A549 (cell line): ENCODE results near the gene NRXN3. TPM values are rescaled to one million over a fixed set of nuclear protein-coding genes. Genes with fewer than 3 reads are reported as not detected.

Experiments
- ATAC-seq, 2 experiments: fragments of 200-7000 bp in 1 of 2; fragments of >200 bp in 1 of 2; cut with Nextera tagmentation in 1 of 2; cut with Tn5 transposase in 1 of 2; 3 replicates each; pipeline versions ENCODE4 v1.8.0 to v1.9.1; 2018 to 2020; ENCODE audit warnings: mild to moderate bottlenecking in 1 of 2, moderate library complexity in 1 of 2
- CTCF ChIA-PET: fragments of 300-600 bp; sonication (Branson Sonifier 250); formaldehyde crosslinking; extraction: SDS; loops from one replicate; lab custom pipeline; 2021; ENCODE audit warnings: antibody characterized with exemption, inconsistent platforms; lab: Yijun Ruan, JAX
- POLR2A ChIA-PET: fragments of 350-600 bp; formaldehyde crosslinking; extraction: SDS; loops from one replicate; lab custom pipeline; 2021; ENCODE audit warnings: antibody characterized with exemption, inconsistent platforms; lab: Yijun Ruan, JAX
- DNase-seq, 2 experiments: peaks; one replicate each; pipeline versions ENCODE4 v3.0.0 to v3.0.0-alpha.2; 2011 to 2016; ENCODE audit warnings: low read depth in 1 of 2, low spot score in 1 of 2
- FAIRE-seq: peaks from 2 replicates; lab custom pipeline; 2011; peaks lifted over from hg19 to GRCh38; lab: Jason Lieb, UNC
- H3K27ac ChIP-seq, 2 experiments: fragments of >200 bp; sonication (Bioruptor Twin); formaldehyde crosslinking; 3 replicates each; pipeline ENCODE4 v1.5.1; 2016 to 2017
- H3K4me1 ChIP-seq: fragments of >200 bp; sonication (Bioruptor Twin); formaldehyde crosslinking; 3 replicates; pipeline ENCODE4 v1.6.1; 2016
- H3K4me2 ChIP-seq: fragments of >200 bp; sonication (Bioruptor Twin); formaldehyde crosslinking; 3 replicates; pipeline ENCODE4 v1.6.1; 2016
- H3K4me3 ChIP-seq: fragments of >200 bp; sonication (Bioruptor Twin); formaldehyde crosslinking; 3 replicates; pipeline ENCODE4 v1.5.1; 2016
- H3K9me3 ChIP-seq: fragments of >200 bp; sonication (Bioruptor Twin); formaldehyde crosslinking; 3 replicates; pipeline ENCODE4 v1.6.1; 2016
- ATOH8 ChIP-seq: fragments of 250-450 bp; sonication (Bioruptor Pico); IDR thresholded peaks from 2 replicates; pipeline ENCODE4 v1.5.0; 2020; ENCODE audit warnings: low read depth, mild to moderate bottlenecking, moderate library complexity
- BCL3 ChIP-seq: fragments of >200 bp; sonication (Bioruptor Twin); formaldehyde crosslinking; IDR thresholded peaks from 3 replicates; pipeline ENCODE4 v1.6.1; 2016
- BHLHE40 ChIP-seq: IDR thresholded peaks from 2 replicates; pipeline ENCODE4 v1.6.1; 2012; ENCODE audit warnings: low read depth, low read length, inconsistent platforms
- CBX2 ChIP-seq: fragments of 200-600 bp; sonication (generic); IDR thresholded peaks from 2 replicates; pipeline ENCODE4 v1.6.1; 2016; ENCODE audit warnings: low read depth, mild to moderate bottlenecking, borderline replicate concordance
- CBX8 ChIP-seq: fragments of 200-600 bp; sonication (generic); IDR thresholded peaks from 2 replicates; pipeline ENCODE4 v1.6.1; 2016
- CHD2 ChIP-seq: fragments of 150-350 bp; IDR thresholded peaks from 2 replicates; pipeline ENCODE4 v1.6.1; 2014; ENCODE audit warnings: low read length; ENCODE audit not compliant: partially characterized antibody
- CHD4 ChIP-seq: fragments of 200-600 bp; sonication (generic); IDR thresholded peaks from 2 replicates; pipeline ENCODE4 v1.6.1; 2016; ENCODE audit warnings: antibody characterized with exemption, mild to moderate bottlenecking, borderline replicate concordance
- CTCF ChIP-seq: fragments of >200 bp; sonication (Bioruptor Twin); formaldehyde crosslinking; IDR thresholded peaks from 3 replicates; pipeline ENCODE4 v1.5.1; 2016
- EHF ChIP-seq: fragments of 250-450 bp; sonication (Bioruptor Pico); IDR thresholded peaks from 2 replicates; pipeline ENCODE4 v1.5.0; 2020; ENCODE audit warnings: mild to moderate bottlenecking
- ELK1 ChIP-seq: fragments of 150-350 bp; IDR thresholded peaks from 2 replicates; pipeline ENCODE4 v1.6.1; 2014; ENCODE audit warnings: low read depth, mild to moderate bottlenecking, low read length
- FOXS1 ChIP-seq: fragments of 250-450 bp; sonication (Bioruptor Pico); IDR thresholded peaks from 2 replicates; pipeline ENCODE4 v1.5.0; 2020; ENCODE audit warnings: mild to moderate bottlenecking, moderate library complexity
- HEYL ChIP-seq: fragments of 250-450 bp; sonication (Bioruptor Pico); IDR thresholded peaks from 2 replicates; pipeline ENCODE4 v1.8.0; 2021; ENCODE audit warnings: mild to moderate bottlenecking, moderate library complexity
- MAFK ChIP-seq: fragments of 450-650 bp; IDR thresholded peaks from 2 replicates; pipeline ENCODE4 v1.6.1; 2014; ENCODE audit not compliant: partially characterized antibody
- MAZ ChIP-seq: fragments of 150-350 bp; IDR thresholded peaks from 2 replicates; pipeline ENCODE4 v1.6.1; 2014; ENCODE audit warnings: antibody characterized with exemption, low read depth, low read length, borderline replicate concordance
- NFE2L2 ChIP-seq: fragments of 150-350 bp; conservative IDR thresholded peaks from 2 replicates; pipeline ENCODE4 v1.6.1; 2014; ENCODE audit warnings: low read length
- POLR2A ChIP-seq: IDR thresholded peaks from 2 replicates; pipeline ENCODE4 v1.6.1; 2012; ENCODE audit warnings: mild to moderate bottlenecking, low read length
- RAD21 ChIP-seq, 2 experiments: fragments of >200 bp in 1 of 2; sonication (Bioruptor Twin) in 1 of 2; formaldehyde crosslinking in 1 of 2; IDR thresholded peaks in 1 of 2; conservative IDR thresholded peaks in 1 of 2; 2 replicates in 1 of 2; 3 replicates in 1 of 2; pipeline ENCODE4 v1.6.1; 2012 to 2018; ENCODE audit warnings: inconsistent platforms in 1 of 2
- RARB ChIP-seq: fragments of 250-450 bp; sonication (Bioruptor Pico); IDR thresholded peaks from 2 replicates; pipeline ENCODE4 v1.8.0; 2021; ENCODE audit warnings: mild to moderate bottlenecking, moderate library complexity
- RCOR1 ChIP-seq: fragments of 150-350 bp; IDR thresholded peaks from 2 replicates; pipeline ENCODE4 v1.6.1; 2014; ENCODE audit warnings: antibody characterized with exemption, low read length, low read depth
- SMC3 ChIP-seq: fragments of >200 bp; sonication (Bioruptor Twin); formaldehyde crosslinking; IDR thresholded peaks from 3 replicates; pipeline ENCODE4 v1.6.1; 2018; ENCODE audit warnings: inconsistent platforms
- SREBF2 ChIP-seq: fragments of 450-650 bp; IDR thresholded peaks from 2 replicates; pipeline ENCODE4 v1.6.1; 2014; ENCODE audit warnings: mild to moderate bottlenecking, moderate library complexity
- ZC3H11A ChIP-seq: fragments of 450-650 bp; IDR thresholded peaks from 2 replicates; pipeline ENCODE4 v1.6.1; 2014; ENCODE audit warnings: antibody characterized with exemption, mild to moderate bottlenecking
- ZNF302 ChIP-seq: fragments of 250-450 bp; sonication (Bioruptor Pico); IDR thresholded peaks from 2 replicates; pipeline ENCODE4 v1.9.0; 2021; ENCODE audit warnings: inconsistent platforms, mild to moderate bottlenecking, moderate library complexity
- ZSCAN20 ChIP-seq: fragments of 250-450 bp; sonication (Bioruptor Pico); IDR thresholded peaks from 2 replicates; pipeline ENCODE4 v1.8.0; 2022; ENCODE audit warnings: mild to moderate bottlenecking, moderate library complexity
- WGBS: methylation state at CpG from one replicate; pipeline ENCODE4 v1.1.6; 2017; ENCODE audit errors: missing lambda C conversion rate; 5-methylcytosine and 5-hydroxymethylcytosine counted together
- polyA plus RNA-seq, 4 experiments: library from polyadenylated mRNA; depleted of rRNA in 3 of 4; stranded (reverse); fragments of >200 nt; fragmentation: RNase III in 1 of 4; extraction: RNeasy Plus Mini Kit Qiagen cat#74134 plus additional on column Dnase treatment in 1 of 4; gene quantifications; 2 replicates in 3 of 4; 3 replicates in 1 of 4; pipeline ENCODE4 v1.2.3, GENCODE V29; 2011 to 2017

NRXN3 gene
- polyA plus RNA-seq, 2 of the 4 experiments (the other 2 are of a cell fraction) = 0.62 to 2.3 TPM

- H3K4me3 ChIP-seq = no peak overlapping the region
- no peak overlapping the region for H3K4me2 ChIP-seq
- ATAC-seq (no peak), FAIRE-seq (no peak), DNase-seq (no peak)
- ChIA-PET CTCF (no interaction called here), POLR2A (no interaction called here)
- no peak for TF ChIP-seq ELK1
- no peak for TF ChIP-seq ZSCAN20 (CRISPR knock-in tag)
- TF ChIP-seq HEYL = no peak
- TF ChIP-seq ZNF302 = no peak
- TF ChIP-seq BHLHE40 = no peak
- no peak for TF ChIP-seq CBX2
- TF ChIP-seq BCL3 = no peak
- no peak for TF ChIP-seq ATOH8 (CRISPR knock-in tag)
- no peak for TF ChIP-seq RCOR1
- no peak for TF ChIP-seq POLR2A
- no peak for TF ChIP-seq ZC3H11A
- TF ChIP-seq EHF = no peak
- no peak for TF ChIP-seq MAFK
- TF ChIP-seq CBX8 = no peak
- TF ChIP-seq FOXS1 (CRISPR knock-in tag) = no peak
- TF ChIP-seq CHD2 = no peak
- no peak for TF ChIP-seq CHD4
- H3K4me1 ChIP-seq = peaks cover 11% of the 10 kb centered on the region
- no peaks in the 10 kb centered on the region for H3K9me3 ChIP-seq
- WGBS = 86% methylated on average over 4 of the region's 4 CpGs
- H3K27ac ChIP-seq = no peak overlapping the region
These were observed 1404.9 kb downstream of the NRXN3 start for GRCh38 chr14:79575032-79575431.

GRCh38 chr14:79576424-79576823 lies 1406.3 kb downstream of the NRXN3 start:
- no peak for ATAC-seq
- no peak for DNase-seq
- Histone ChIP-seq H3K4me1 (peaks cover 11% of the 10 kb centered on the region), H3K4me2 (no peak overlapping the region), H3K4me3 (no peak overlapping the region), H3K9me3 (no peaks in the 10 kb centered on the region), H3K27ac (no peak overlapping the region)
- ChIA-PET POLR2A (no interaction called here), CTCF (no interaction called here)
- TF ChIP-seq MAZ (no peak), HEYL (no peak), BHLHE40 (no peak), CTCF (no peak), RARB (no peak), BCL3 (no peak), ZC3H11A (no peak), SREBF2 (no peak), ATOH8 (CRISPR knock-in tag) (no peak), SMC3 (no peak), RAD21 (conservative IDR thresholded peaks at IDR 0.05 in 1 of 2, IDR thresholded peaks at IDR 0.05 in 1 of 2) (no peak), ZSCAN20 (CRISPR knock-in tag) (no peak), EHF (no peak), CHD4 (no peak), NFE2L2 (no peak)
- WGBS = 42% methylated on average over 4 of the region's 4 CpGs
- no peak for FAIRE-seq
